GM21619 (cell line): ENCODE measurements around the gene KIF5A.
A peak's percentile ranks its signal among the peaks of the same experiment; 100 is the strongest.
"Not testable (repeated sequence)": the region's sequence is repeated elsewhere in the genome, so short reads cannot be mapped to it uniquely, and the experiment has no call there.

Source experiments
- ATAC-seq: cut with Tn5 transposase; IDR thresholded peaks from one replicate; pipeline ENCODE4 v1.9.1; 2021; ENCODE audit not compliant: unreplicated experiment

Gene KIF5A

GRCh38 chr12:57581802-57582201, 32.0 kb downstream of the KIF5A start:
- ATAC-seq = no peak

GRCh38 chr12:57582440-57582839, 32.6 kb downstream of the KIF5A start:
- no peak for ATAC-seq

- peak; percentile 95 for ATAC-seq
Measured at GRCh38 chr12:57583008-57583831, 33.4 kb downstream of the KIF5A start.

GRCh38 chr12:57584050-57584449, 34.2 kb downstream of the KIF5A start:
- no peak for ATAC-seq

GRCh38 chr12:57584690-57585089, 34.8 kb downstream of the KIF5A start:
- no peak for ATAC-seq

- no peak for ATAC-seq
Measured at GRCh38 chr12:57585156-57585555, 35.3 kb downstream of the KIF5A start.

- no peak for ATAC-seq
Measured at GRCh38 chr12:57586128-57586527, 36.3 kb downstream of the KIF5A start.

- no peak for ATAC-seq
Measured at GRCh38 chr12:57586832-57587429, 37.1 kb downstream of the KIF5A start.

- not testable (repeated sequence) for ATAC-seq
Measured at GRCh38 chr12:57588951-57589610, 39.2 kb downstream of the KIF5A start.

- ATAC-seq = no peak
Measured at GRCh38 chr12:57590479-57590863, 40.6 kb downstream of the KIF5A start.

- ATAC-seq = peak; percentile 87
Measured at GRCh38 chr12:57590864-57591781, 41.3 kb downstream of the KIF5A start, which contains the start of gene PIP4K2C. TSS of gene PIP4K2C (plus strand) at chr12:57591192. CDS start at chr12:57591290, 98 bp downstream.

GRCh38 chr12:57591782-57592325, 42.0 kb downstream of the KIF5A start:
- no peak for ATAC-seq

GRCh38 chr12:57592551-57593165, 42.8 kb downstream of the KIF5A start:
- no peak for ATAC-seq

GRCh38 chr12:57593187-57593586, 43.3 kb downstream of the KIF5A start:
- ATAC-seq = no peak

GRCh38 chr12:57600395-57600794, 50.6 kb downstream of the KIF5A start:
- no peak for ATAC-seq

GRCh38 chr12:57602544-57602943, 52.7 kb downstream of the KIF5A start:
- no peak for ATAC-seq

GRCh38 chr12:57603324-57603723, 53.5 kb downstream of the KIF5A start:
- no peak for ATAC-seq

- ATAC-seq = no peak
Measured at GRCh38 chr12:57603815-57604453, 54.1 kb downstream of the KIF5A start.

- no peak for ATAC-seq
Measured at GRCh38 chr12:57604454-57604991, 54.7 kb downstream of the KIF5A start, which contains the start of gene DTX3. TSS of gene DTX3 (plus strand) at chr12:57604824. CDS start at chr12:57606518, 1,694 bp downstream.
